NCI-H2081 (cell line): ENCODE results near the gene REL.

Source experiments
- DNase-seq, 2 experiments: peaks; one replicate each; lab custom pipeline; 2025; lab: John Stamatoyannopoulos, UW

Gene REL

GRCh38 chr2:60966507-60967405 is 85.4 kb downstream of the REL start:
- DNase-seq: no peak

- DNase-seq: no peak
These were observed 91.7 kb downstream of the REL start for GRCh38 chr2:60972889-60973656.

- no peak for DNase-seq
These were observed 92.3 kb downstream of the REL start for GRCh38 chr2:60973705-60974104.

GRCh38 chr2:60974652-60975051 is 93.3 kb downstream of the REL start:
- DNase-seq: no peak
